Hindlimb muscle (tissue), 1 donor: ENCODE data around the gene PGGHG. TPM values are rescaled to one million over a fixed set of nuclear protein-coding genes. Genes with fewer than 3 reads are reported as not detected.
"Not testable (repeated sequence)": the region's sequence is repeated elsewhere in the genome, so short reads cannot be mapped to it uniquely, and the experiment has no call there.

Experiments
- DNase-seq: peaks from one replicate; pipeline ENCODE4 v3.0.0-alpha.2; 2013
- polyA plus RNA-seq: library from polyadenylated mRNA; unstranded; fragments of 120-200 nt; gene quantifications from one replicate; pipeline ENCODE4 v1.2.1, GENCODE V29; 2013; ENCODE audit not compliant: insufficient read length

Gene PGGHG
- polyA plus RNA-seq, 1 donor, result 15.6 TPM

- DNase-seq, result no peak
Measured at GRCh38 chr11:330307-330693, 41.4 kb downstream of the PGGHG start.

GRCh38 chr11:330694-331357 lies 41.9 kb downstream of the PGGHG start:
- no peak for DNase-seq

DNA sequence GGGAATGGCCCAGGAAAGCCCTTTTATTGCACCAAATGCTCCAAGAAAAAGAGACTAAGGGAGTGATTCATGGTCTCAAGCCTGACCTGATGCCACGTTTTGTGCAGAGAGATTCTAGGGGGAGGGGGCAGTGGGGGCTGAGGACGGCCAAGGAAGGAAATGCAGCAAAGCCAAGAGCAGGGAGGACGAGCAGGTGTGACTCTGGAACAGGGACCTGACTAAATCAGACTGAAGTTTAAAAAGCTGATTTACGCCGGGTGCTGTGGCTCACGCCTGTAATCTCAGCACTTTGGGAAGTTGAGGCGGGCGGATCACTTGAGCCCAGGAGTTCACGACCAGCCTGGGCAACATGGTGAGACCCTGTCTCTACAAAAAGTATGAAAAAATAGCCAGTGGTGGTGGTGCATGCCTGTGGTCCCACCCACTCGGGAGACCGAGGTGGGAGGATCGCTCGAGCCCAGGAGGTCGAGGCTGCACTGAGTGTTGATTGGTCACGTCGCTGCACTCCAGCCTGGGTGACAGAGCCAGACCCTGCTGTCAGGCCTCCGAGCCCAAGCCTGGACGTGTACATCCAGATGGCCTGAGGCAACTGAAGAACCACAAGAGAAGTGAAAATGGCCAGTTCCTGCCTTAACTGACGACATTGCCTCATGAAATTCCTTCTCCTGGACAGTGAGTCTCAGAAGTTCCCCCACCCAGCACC lies 42.6 kb downstream of the PGGHG start:
- no peak for DNase-seq

DNA sequence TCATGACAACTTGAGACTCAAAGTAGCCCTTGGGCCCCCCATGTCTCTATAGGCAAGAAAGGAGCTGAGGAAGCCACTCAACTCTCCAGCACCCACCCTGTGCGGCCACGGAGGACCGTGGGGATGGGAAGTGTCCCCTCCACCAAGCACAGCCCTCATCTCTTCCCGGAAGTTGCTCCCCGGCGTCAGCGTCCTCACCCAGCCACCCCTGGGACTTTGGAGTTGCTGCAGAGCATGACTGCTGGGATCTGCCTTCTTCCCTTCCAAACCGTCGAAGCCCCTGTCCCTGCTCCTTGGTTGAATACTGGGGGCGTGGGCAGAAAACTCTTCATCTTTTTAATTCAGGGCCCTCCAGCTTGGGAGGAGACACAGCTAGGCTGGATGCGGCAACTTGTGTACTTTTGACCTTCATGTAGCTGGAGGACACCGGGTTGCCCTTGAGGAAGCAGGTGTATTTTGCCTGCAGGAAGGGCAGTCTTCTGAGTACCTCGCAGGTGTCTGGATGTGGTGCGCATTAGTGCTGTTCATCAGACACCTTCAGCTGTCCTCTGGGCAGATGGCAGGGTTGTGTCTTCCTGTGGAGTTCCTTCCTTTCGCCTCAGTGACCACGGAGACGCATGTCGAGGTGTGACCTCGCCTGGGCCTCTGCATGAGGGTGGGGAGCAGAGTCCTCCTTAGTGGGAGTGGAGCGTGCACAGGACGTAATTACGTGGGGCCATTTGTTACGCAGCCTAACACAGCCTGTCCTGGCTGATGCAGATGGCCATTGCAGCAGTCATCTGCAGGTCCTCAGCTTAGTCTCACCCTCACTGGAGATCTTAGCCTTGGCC lies 43.9 kb downstream of the PGGHG start:
- no peak for DNase-seq

DNA sequence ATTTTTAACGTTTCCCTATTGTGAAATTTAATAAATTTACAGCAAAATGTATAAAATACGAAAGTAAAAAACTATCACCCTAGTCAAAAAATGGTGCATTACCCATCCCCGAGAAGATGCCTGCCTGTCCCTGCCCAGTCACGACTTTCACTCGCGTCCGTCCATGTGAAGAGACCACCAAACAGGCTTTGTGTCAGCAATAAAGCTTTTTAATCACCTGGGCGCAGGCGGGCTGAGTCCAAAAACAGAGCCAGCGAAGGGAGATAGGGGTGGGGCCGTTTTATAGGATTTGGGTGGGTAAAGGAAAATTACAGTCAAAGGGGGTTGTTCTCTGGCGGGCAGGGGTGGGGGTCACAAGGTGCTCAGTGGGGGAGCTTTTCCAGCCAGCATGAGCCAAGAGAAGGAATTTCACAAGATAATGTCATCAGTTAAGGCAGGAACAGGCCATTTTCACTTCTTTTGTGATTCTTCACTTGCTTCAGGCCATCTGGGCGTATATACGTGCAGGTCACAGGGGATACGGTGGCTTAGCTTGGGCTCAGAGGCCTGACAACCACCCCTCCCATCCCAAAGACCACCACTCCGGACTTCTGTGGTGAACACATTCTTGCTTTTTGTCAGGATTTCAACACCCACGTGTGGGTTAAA lies 44.8 kb downstream of the PGGHG start:
- DNase-seq, result not testable (repeated sequence)

- no peak for DNase-seq
Measured at GRCh38 chr11:334264-334994, 45.5 kb downstream of the PGGHG start.

DNA sequence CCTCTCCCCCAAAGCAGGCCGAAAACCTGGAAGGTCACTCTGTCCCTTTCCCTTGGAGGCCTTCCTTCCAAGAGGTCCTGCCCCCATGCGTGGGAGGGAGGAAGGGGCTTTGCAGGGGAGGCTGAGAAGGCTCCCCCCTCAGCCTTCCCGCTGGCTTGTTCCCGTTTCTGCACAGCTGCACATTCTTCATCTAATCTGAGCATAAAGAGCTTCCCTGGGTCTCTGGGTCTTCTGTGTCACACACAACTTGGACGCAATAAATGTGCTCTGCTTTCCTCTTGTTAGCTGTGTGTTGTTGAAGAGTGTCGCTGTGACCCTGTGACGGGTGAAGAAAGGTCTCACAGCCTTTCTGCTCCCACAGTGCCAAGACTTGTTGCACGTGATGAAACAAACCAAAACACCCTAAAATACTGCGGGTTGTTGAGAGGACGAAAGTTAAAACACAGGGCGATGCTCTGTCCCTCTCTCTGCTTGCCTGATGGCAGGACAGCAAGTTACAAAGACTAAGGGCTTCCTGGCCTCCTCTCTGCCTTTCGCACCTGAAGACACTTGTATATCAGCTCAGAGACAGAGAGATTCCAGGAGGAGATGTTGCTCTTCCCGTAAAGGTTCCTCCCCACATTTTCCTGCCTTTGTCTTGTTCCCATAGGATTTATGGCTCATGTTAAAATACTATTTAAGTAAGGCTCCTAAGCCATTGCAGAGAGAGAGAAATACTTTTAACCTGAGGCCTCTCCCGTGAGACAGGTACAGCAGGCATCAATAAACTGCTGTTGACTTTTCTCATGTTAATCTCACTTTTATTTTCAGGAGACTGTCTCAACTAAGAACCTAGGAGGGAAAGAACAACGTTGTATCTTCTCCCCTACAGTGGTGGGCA lies 47.1 kb downstream of the PGGHG start:
- DNase-seq, result peak; percentile 69

DNA sequence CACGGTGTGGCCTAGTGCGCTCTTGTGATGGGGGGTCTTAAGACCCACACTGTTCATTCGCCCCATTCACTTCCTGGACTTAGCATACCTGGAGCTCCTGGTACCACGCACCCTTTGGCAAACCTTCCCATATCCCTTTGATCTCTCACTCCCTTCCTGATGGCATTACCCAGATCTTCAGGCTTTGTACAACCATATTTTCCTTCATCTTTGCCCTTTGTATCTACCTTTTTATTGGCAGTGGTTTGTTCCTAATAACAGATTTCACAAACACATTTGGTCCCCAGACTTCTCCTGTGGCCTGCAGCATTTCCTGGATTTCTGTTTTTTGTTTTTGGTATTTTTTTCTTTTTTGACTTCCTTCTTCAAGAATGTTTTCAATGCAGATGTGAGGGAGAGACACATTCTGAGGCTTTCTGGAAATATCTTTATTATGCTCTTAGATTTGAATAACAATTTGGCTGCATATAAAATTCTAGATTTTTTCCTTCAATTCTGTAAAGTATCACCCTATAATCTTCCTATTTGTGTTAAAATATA lies 47.8 kb downstream of the PGGHG start:
- DNase-seq, result no peak

- DNase-seq, result no peak
Measured at GRCh38 chr11:337711-338110, 48.8 kb downstream of the PGGHG start.

GRCh38 chr11:339963-340362 lies 51.0 kb downstream of the PGGHG start:
- no peak for DNase-seq

- DNase-seq, result no peak
Measured at GRCh38 chr11:340539-341512, 51.9 kb downstream of the PGGHG start.

GRCh38 chr11:342328-342727 lies 53.4 kb downstream of the PGGHG start:
- DNase-seq, result no peak

DNA sequence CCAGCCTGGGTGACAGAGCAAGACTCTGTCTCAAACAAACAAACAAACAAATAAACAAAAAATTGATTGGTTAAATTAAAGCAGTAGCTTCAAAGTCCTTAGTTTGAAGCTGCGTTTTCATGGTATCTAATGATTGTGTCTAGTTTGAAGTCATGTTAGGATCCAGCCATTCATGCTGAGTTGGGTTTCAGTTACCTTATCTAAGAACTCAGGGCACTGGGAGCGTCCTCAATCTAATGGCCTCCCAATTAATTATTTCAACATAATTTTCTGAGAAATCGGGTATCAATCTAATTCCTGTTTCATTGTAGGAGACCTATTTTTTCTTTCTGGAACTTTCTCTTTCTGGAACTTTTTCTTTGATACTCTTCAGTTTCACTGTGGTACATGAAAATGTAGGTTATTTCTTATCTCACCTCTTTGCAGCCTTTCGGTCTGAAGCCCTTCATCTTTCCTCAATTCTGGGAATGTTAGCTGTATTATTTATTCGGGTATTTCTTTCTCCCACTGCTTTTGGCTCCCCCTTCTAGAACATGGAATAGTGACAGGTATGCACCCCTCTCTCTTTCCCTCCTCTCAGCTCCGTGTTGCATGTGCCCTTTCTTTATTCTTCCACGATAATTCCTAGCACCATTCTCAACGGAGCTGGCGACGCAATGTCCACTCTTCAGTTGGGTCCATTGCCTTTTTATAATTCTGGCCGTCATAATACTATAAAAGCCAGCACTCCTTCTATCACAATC lies 56.1 kb downstream of the PGGHG start:
- no peak for DNase-seq

Other genes with a start within 250 kb of the PGGHG start
- gene SCGB1C1, start 96.0 kb upstream of the PGGHG start, polyA plus RNA-seq, result not detected
- gene BET1L, start 81.7 kb upstream of the PGGHG start, polyA plus RNA-seq, result 35.6 TPM
- 71.3 TPM for gene RIC8A, start 81.4 kb upstream of the PGGHG start, polyA plus RNA-seq
- gene SIRT3, start 52.8 kb upstream of the PGGHG start, polyA plus RNA-seq, result 25.5 TPM
- 87.5 TPM for gene PSMD13, start 52.1 kb upstream of the PGGHG start, polyA plus RNA-seq
- not detected for gene NLRP6, start 10.7 kb upstream of the PGGHG start, polyA plus RNA-seq
- not detected for gene IFITM5, start 10.4 kb downstream of the PGGHG start, polyA plus RNA-seq
- 79.2 TPM for gene IFITM2, start 18.7 kb downstream of the PGGHG start, polyA plus RNA-seq
- gene IFITM1, start 24.9 kb downstream of the PGGHG start, polyA plus RNA-seq, result 30.5 TPM
- gene IFITM3, start 31.7 kb downstream of the PGGHG start, polyA plus RNA-seq, result 368 TPM
- 12.4 TPM for gene B4GALNT4, start 80.4 kb downstream of the PGGHG start, polyA plus RNA-seq
- gene PKP3, start 105.1 kb downstream of the PGGHG start, polyA plus RNA-seq, result 0.36 TPM
- gene SIGIRR, start 125.9 kb downstream of the PGGHG start, polyA plus RNA-seq, result 19.1 TPM
- 0.53 TPM for gene ANO9, start 152.9 kb downstream of the PGGHG start, polyA plus RNA-seq
- 41.6 TPM for gene PTDSS2, start 161.2 kb downstream of the PGGHG start, polyA plus RNA-seq
- 114 TPM for gene RNH1, start 218.1 kb downstream of the PGGHG start, polyA plus RNA-seq
- gene HRAS, start 246.4 kb downstream of the PGGHG start, polyA plus RNA-seq, result 144 TPM
- gene LRRC56, start 248.4 kb downstream of the PGGHG start, polyA plus RNA-seq, result 9.1 TPM